Activated naive CD4-positive, alpha-beta T cell treated with anti-CD3 and anti-CD28 coated beads, Interleukin-2, amount 10 ng/mL, durations not matched to agents 7 days and 5 days (primary cell): Measurements from ENCODE around the gene PRMT2.

Experiments used
- CTCF ChIA-PET: fragments of 350-600 bp; sonication (Branson Sonifier 250); formaldehyde crosslinking; loops from one replicate; lab custom pipeline; 2021; ENCODE audit warnings: antibody characterized with exemption; lab: Charles Lee
- DNase-seq: peaks from one replicate; pipeline ENCODE4 v3.0.0-alpha.2; 2020
- H3K27ac Mint-ChIP-seq: one replicate; pipeline ENCODE4 v1.8.0; 2021; ENCODE audit warnings: mild to moderate bottlenecking, moderate library complexity, mixed read lengths
- H3K27me3 Mint-ChIP-seq: one replicate; pipeline ENCODE4 v1.8.0; 2021; ENCODE audit warnings: mild to moderate bottlenecking, mixed read lengths
- H3K36me3 Mint-ChIP-seq: one replicate; pipeline ENCODE4 v1.8.0; 2021; ENCODE audit warnings: mixed read lengths
- H3K4me1 Mint-ChIP-seq: one replicate; pipeline ENCODE4 v1.8.0; 2021; ENCODE audit warnings: mixed read lengths
- H3K4me3 Mint-ChIP-seq: one replicate; pipeline ENCODE4 v1.8.0; 2021; ENCODE audit warnings: mild to moderate bottlenecking, moderate library complexity, mixed read lengths
- H3K9me3 Mint-ChIP-seq: one replicate; pipeline ENCODE4 v1.8.0; 2021; ENCODE audit warnings: mixed read lengths

The PRMT2 gene

GRCh38 chr21:46635324-46636180 lies at the start of gene PRMT2:
PRMT2 (plus strand) TSS chr21:46635674; CDS start chr21:46636952, 1,278 bp downstream.
- no peaks in the 10 kb centered on the region for H3K9me3 Mint-ChIP-seq
- H3K27ac Mint-ChIP-seq, result peak within 1 kb of the TSS; percentile 91
- CTCF ChIA-PET, result interaction anchor here (1.4 kb wide), 1 partner anchor 16 kb away, joined by 5 read pairs; no protein-coding TSS in a partner anchor
- H3K4me1 Mint-ChIP-seq, result peaks cover 80% of the 10 kb centered on the region
- no peaks in the 10 kb centered on the region for H3K27me3 Mint-ChIP-seq
- peak within 1 kb of the TSS; percentile 98 for H3K4me3 Mint-ChIP-seq
- peaks cover 26% of the 10 kb centered on the region for H3K36me3 Mint-ChIP-seq
- peak; percentile 97 for DNase-seq

GRCh38 chr21:46594276-46594675 lies 41.2 kb upstream of the PRMT2 start:
- Mint-ChIP-seq H3K27me3 (peaks cover 13% of the 10 kb centered on the region), H3K4me1 (peaks cover 9% of the 10 kb centered on the region), H3K4me3 (no peak overlapping the region), H3K36me3 (peaks cover 18% of the 10 kb centered on the region), H3K27ac (no peak overlapping the region), H3K9me3 (peaks cover 48% of the 10 kb centered on the region)
- CTCF ChIA-PET, result no interaction called here
- no peak for DNase-seq

GRCh38 chr21:46596201-46596600 lies 39.3 kb upstream of the PRMT2 start:
- no peak for DNase-seq
- Mint-ChIP-seq H3K9me3 (peaks cover 30% of the 10 kb centered on the region), H3K27ac (no peak overlapping the region), H3K4me1 (peaks cover 16% of the 10 kb centered on the region), H3K36me3 (peaks cover 12% of the 10 kb centered on the region), H3K4me3 (no peak overlapping the region), H3K27me3 (peaks cover 9% of the 10 kb centered on the region)
- CTCF ChIA-PET, result no interaction called here

GRCh38 chr21:46597031-46597430 lies 38.4 kb upstream of the PRMT2 start:
- Mint-ChIP-seq H3K4me3 (no peak overlapping the region), H3K9me3 (peaks cover 23% of the 10 kb centered on the region), H3K27ac (no peak overlapping the region), H3K27me3 (peaks cover 9% of the 10 kb centered on the region), H3K4me1 (peaks cover 16% of the 10 kb centered on the region), H3K36me3 (peaks cover 10% of the 10 kb centered on the region)
- DNase-seq, result no peak
- CTCF ChIA-PET, result no interaction called here

GRCh38 chr21:46597896-46598343 lies 37.6 kb upstream of the PRMT2 start:
- peaks cover 17% of the 10 kb centered on the region for H3K9me3 Mint-ChIP-seq
- CTCF ChIA-PET, result no interaction called here

GRCh38 chr21:46598581-46599572 lies 36.6 kb upstream of the PRMT2 start:
- peaks cover 19% of the 10 kb centered on the region for H3K4me1 Mint-ChIP-seq
- CTCF ChIA-PET, result no interaction called here
- peaks cover 10% of the 10 kb centered on the region for H3K27me3 Mint-ChIP-seq
- H3K27ac Mint-ChIP-seq, result no peak overlapping the region
- H3K9me3 Mint-ChIP-seq, result peaks cover 10% of the 10 kb centered on the region
- H3K36me3 Mint-ChIP-seq, result peaks cover 2% of the 10 kb centered on the region
- DNase-seq, result no peak
- H3K4me3 Mint-ChIP-seq, result no peak overlapping the region

More at GRCh38 chr21:46597896-46598343, 37.6 kb upstream of the PRMT2 start:
- peaks cover 9% of the 10 kb centered on the region for H3K36me3 Mint-ChIP-seq
- H3K4me1 Mint-ChIP-seq, result peaks cover 19% of the 10 kb centered on the region
- no peak overlapping the region for H3K4me3 Mint-ChIP-seq
- no peak for DNase-seq
- no peak overlapping the region for H3K27ac Mint-ChIP-seq
- peaks cover 11% of the 10 kb centered on the region for H3K27me3 Mint-ChIP-seq

- DNase-seq, result no peak
- CTCF ChIA-PET, result no interaction called here
- Mint-ChIP-seq H3K36me3 (no peaks in the 10 kb centered on the region), H3K27ac (no peak overlapping the region), H3K27me3 (peaks cover 14% of the 10 kb centered on the region), H3K4me1 (peaks cover 30% of the 10 kb centered on the region), H3K4me3 (no peak overlapping the region), H3K9me3 (peaks cover 3% of the 10 kb centered on the region)
Observed at GRCh38 chr21:46600305-46600704, 35.2 kb upstream of the PRMT2 start.

- CTCF ChIA-PET, result no interaction called here
- Mint-ChIP-seq H3K4me3 (no peak overlapping the region), H3K9me3 (no peaks in the 10 kb centered on the region), H3K27me3 (peaks cover 14% of the 10 kb centered on the region), H3K27ac (no peak overlapping the region), H3K4me1 (peaks cover 36% of the 10 kb centered on the region), H3K36me3 (no peaks in the 10 kb centered on the region)
- no peak for DNase-seq
Observed at GRCh38 chr21:46600978-46601377, 34.5 kb upstream of the PRMT2 start.

- DNase-seq, result no peak
- no peak overlapping the region for H3K4me3 Mint-ChIP-seq
- H3K4me1 Mint-ChIP-seq, result peaks cover 52% of the 10 kb centered on the region
- CTCF ChIA-PET, result no interaction called here
- peaks cover 11% of the 10 kb centered on the region for H3K27me3 Mint-ChIP-seq
- no peak overlapping the region for H3K27ac Mint-ChIP-seq
- no peaks in the 10 kb centered on the region for H3K36me3 Mint-ChIP-seq
- no peaks in the 10 kb centered on the region for H3K9me3 Mint-ChIP-seq
Observed at GRCh38 chr21:46603228-46603627, 32.2 kb upstream of the PRMT2 start.

GRCh38 chr21:46604329-46604974 lies 31.0 kb upstream of the PRMT2 start:
- H3K4me1 Mint-ChIP-seq, result peaks cover 43% of the 10 kb centered on the region
- no peak overlapping the region for H3K4me3 Mint-ChIP-seq
- no peaks in the 10 kb centered on the region for H3K36me3 Mint-ChIP-seq
- DNase-seq, result no peak
- H3K27ac Mint-ChIP-seq, result no peak overlapping the region
- CTCF ChIA-PET, result interaction anchor here (0.9 kb wide), 1 partner anchor 12 kb away, joined by 3 read pairs; no protein-coding TSS in a partner anchor
- no peaks in the 10 kb centered on the region for H3K9me3 Mint-ChIP-seq
- peaks cover 11% of the 10 kb centered on the region for H3K27me3 Mint-ChIP-seq

GRCh38 chr21:46604975-46605766 lies 30.3 kb upstream of the PRMT2 start, which contains the start of gene S100B:
S100B (minus strand) TSS chr21:46605082; CDS start chr21:46602415, 2,667 bp downstream.
- peak; percentile 31 for DNase-seq
- H3K27me3 Mint-ChIP-seq, result peaks cover 11% of the 10 kb centered on the region
- peak within 1 kb of the TSS; percentile 88 for H3K27ac Mint-ChIP-seq
- H3K9me3 Mint-ChIP-seq, result no peaks in the 10 kb centered on the region
- peaks cover 36% of the 10 kb centered on the region for H3K4me1 Mint-ChIP-seq
- no peak within 1 kb of the TSS for H3K4me3 Mint-ChIP-seq
- H3K36me3 Mint-ChIP-seq, result no peaks in the 10 kb centered on the region
- CTCF ChIA-PET, result interaction anchor here (0.9 to 1.5 kb wide), 2 partner anchors 13 to 46 kb away, joined by 3 to 4 read pairs; no protein-coding TSS in a partner anchor

GRCh38 chr21:46605767-46606426 lies 29.6 kb upstream of the PRMT2 start:
- peak; percentile 76 for DNase-seq
- H3K27me3 Mint-ChIP-seq, result peaks cover 11% of the 10 kb centered on the region
- H3K36me3 Mint-ChIP-seq, result peaks cover under 1% of the 10 kb centered on the region
- no peaks in the 10 kb centered on the region for H3K9me3 Mint-ChIP-seq
- no peak overlapping the region for H3K4me3 Mint-ChIP-seq
- CTCF ChIA-PET, result interaction anchor here (1.5 kb wide), 1 partner anchor 46 kb away, joined by 4 read pairs; no protein-coding TSS in a partner anchor
- peak overlapping the region; percentile 88 for H3K27ac Mint-ChIP-seq
- H3K4me1 Mint-ChIP-seq, result peaks cover 36% of the 10 kb centered on the region
